Measurements from ENCODE around the gene GIMAP2. TPM values are rescaled to one million over a fixed set of nuclear protein-coding genes. Genes with fewer than 3 reads are reported as not detected.

The GIMAP2 gene
- total RNA-seq, 1 donor from 2014 or later = not detected

GRCh38 chr7:150656047-150656446 is 29.5 kb upstream of the GIMAP2 start:
- Histone ChIP-seq H3K79me2 (ENCODE audit: insufficient read depth, low read length) (no peaks in the 10 kb centered on the region), H3K27ac (ENCODE audit: low read depth, low read length) (no peak overlapping the region), H4K20me1 (ENCODE audit: insufficient read depth, low read length) (no peaks in the 10 kb centered on the region), H3K9ac (ENCODE audit: low read length) (no peak overlapping the region), H2AFZ (ENCODE audit: low read depth, low read length) (no peak overlapping the region), H3K36me3 (ENCODE audit: insufficient read depth, low read length) (no peaks in the 10 kb centered on the region), H3K9me3 (ENCODE audit: insufficient read depth, low read depth, low read length) (no peaks in the 10 kb centered on the region), H3K4me3 (ENCODE audit: insufficient read depth, low read depth, low read length) (no peak overlapping the region), H3K4me2 (ENCODE audit: low read length) (no peak overlapping the region), H3K27me3 (ENCODE audit: insufficient read depth, low read length) (no peaks in the 10 kb centered on the region), H3K4me1 (ENCODE audit: insufficient read depth, low read length) (no peaks in the 10 kb centered on the region)
- no peaks in the 10 kb centered on the region for H3K36me3 Mint-ChIP-seq (ENCODE audit: low read depth, unreplicated experiment)
- no peaks in the 10 kb centered on the region for H3K27me3 Mint-ChIP-seq (ENCODE audit: low read depth, unreplicated experiment)
- H3K4me1 Mint-ChIP-seq (ENCODE audit: low read depth, unreplicated experiment) = no peaks in the 10 kb centered on the region
- H3K4me3 Mint-ChIP-seq (ENCODE audit: unreplicated experiment) = no peak overlapping the region
- no peak for FAIRE-seq
- H3K9me3 Mint-ChIP-seq (ENCODE audit: unreplicated experiment) = peaks cover 3% of the 10 kb centered on the region
- TF ChIP-seq CTCF (IDR thresholded peaks at IDR 0.05; ENCODE audit: insufficient read depth, low read depth, low read length) (no peak), EZH2 (IDR thresholded peaks at IDR 0.05; ENCODE audit: insufficient read depth, low read length) (no peak)
- no peak for DNase-seq (ENCODE audit: low read depth)
- no peak overlapping the region for H3K27ac Mint-ChIP-seq (ENCODE audit: unreplicated experiment)

- no peak for FAIRE-seq
- no peaks in the 10 kb centered on the region for H3K27me3 Mint-ChIP-seq (ENCODE audit: low read depth, unreplicated experiment)
Observed at GRCh38 chr7:150657526-150657925, 28.0 kb upstream of the GIMAP2 start.

More at GRCh38 chr7:150657526-150657925, 28.0 kb upstream of the GIMAP2 start:
- H3K9me3 Mint-ChIP-seq (ENCODE audit: unreplicated experiment) = peaks cover 3% of the 10 kb centered on the region
- no peak overlapping the region for H3K4me3 Mint-ChIP-seq (ENCODE audit: unreplicated experiment)
- no peak overlapping the region for H3K4me2 ChIP-seq (ENCODE audit: low read length)
- H3K27ac Mint-ChIP-seq (ENCODE audit: unreplicated experiment) = no peak overlapping the region
- no peaks in the 10 kb centered on the region for H4K20me1 ChIP-seq (ENCODE audit: insufficient read depth, low read length)
- no peaks in the 10 kb centered on the region for H3K4me1 Mint-ChIP-seq (ENCODE audit: low read depth, unreplicated experiment)
- no peaks in the 10 kb centered on the region for H3K36me3 Mint-ChIP-seq (ENCODE audit: low read depth, unreplicated experiment)
- H3K27me3 ChIP-seq (ENCODE audit: insufficient read depth, low read length) = no peaks in the 10 kb centered on the region
- no peak overlapping the region for H3K4me3 ChIP-seq (ENCODE audit: insufficient read depth, low read depth, low read length)
- TF ChIP-seq EZH2 (IDR thresholded peaks at IDR 0.05; ENCODE audit: insufficient read depth, low read length) (no peak), CTCF (IDR thresholded peaks at IDR 0.05; ENCODE audit: insufficient read depth, low read depth, low read length) (no peak)
- H3K27ac ChIP-seq (ENCODE audit: low read depth, low read length) = no peak overlapping the region
- no peak overlapping the region for H3K9ac ChIP-seq (ENCODE audit: low read length)
- no peaks in the 10 kb centered on the region for H3K36me3 ChIP-seq (ENCODE audit: insufficient read depth, low read length)
- H2AFZ ChIP-seq (ENCODE audit: low read depth, low read length) = no peak overlapping the region
- H3K9me3 ChIP-seq (ENCODE audit: insufficient read depth, low read depth, low read length) = no peaks in the 10 kb centered on the region
- H3K4me1 ChIP-seq (ENCODE audit: insufficient read depth, low read length) = no peaks in the 10 kb centered on the region
- H3K79me2 ChIP-seq (ENCODE audit: insufficient read depth, low read length) = no peaks in the 10 kb centered on the region
- no peak for DNase-seq (ENCODE audit: low read depth)

Measured in astrocyte (in vitro differentiated cells and primary cell).